NCI-H2171 treated with DMSO at 0.1 percent for 48 hours (cell line): ENCODE data around the gene RBFOX1.

Experiments
- DNase-seq: peaks from one replicate; lab custom pipeline; 2025; lab: John Stamatoyannopoulos, UW

Gene RBFOX1

GRCh38 chr16:7602291-7602950, 269.8 kb downstream of the RBFOX1 start:
- DNase-seq = no peak

DNA sequence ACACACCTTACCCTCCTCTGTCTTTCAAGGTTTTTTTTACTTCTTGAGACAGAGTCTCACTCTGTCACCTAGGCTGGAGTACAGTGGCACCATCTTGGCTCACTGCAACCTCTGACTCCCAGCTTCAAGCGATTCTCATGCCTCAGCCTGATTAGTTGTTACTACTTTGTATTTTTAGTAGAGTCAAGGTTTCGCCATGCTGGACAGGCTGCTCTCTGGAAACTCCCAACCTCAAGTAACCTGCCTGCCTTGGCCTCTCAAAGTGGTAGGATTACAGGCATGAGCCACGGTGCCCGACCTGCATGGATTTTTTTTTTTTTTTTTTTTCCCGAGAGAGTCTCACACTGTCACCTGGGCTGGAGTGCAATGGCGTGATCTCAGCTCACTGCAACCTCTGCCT, 273.2 kb downstream of the RBFOX1 start:
- no peak for DNase-seq

DNA sequence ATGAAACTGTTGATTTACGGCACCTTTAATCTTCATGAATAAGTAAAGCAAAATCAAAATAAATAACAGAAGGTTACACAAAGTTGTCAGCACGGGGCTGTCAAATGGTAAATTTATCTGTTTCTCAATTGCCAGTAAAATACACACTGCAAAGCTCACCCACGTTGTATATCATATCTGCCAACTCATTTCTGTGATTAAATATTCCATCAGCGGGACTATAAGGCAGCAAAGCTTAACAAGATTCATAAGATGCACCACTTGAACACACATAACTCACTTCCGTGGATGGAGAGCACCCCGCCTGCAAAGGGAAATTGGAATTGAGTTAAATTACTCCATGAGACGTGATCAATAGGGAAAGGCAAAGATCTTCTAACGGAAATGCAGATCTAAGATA, 280.0 kb downstream of the RBFOX1 start:
- DNase-seq = no peak

GRCh38 chr16:7613518-7613917, 280.9 kb downstream of the RBFOX1 start:
- no peak for DNase-seq

GRCh38 chr16:7614021-7614795, 281.6 kb downstream of the RBFOX1 start:
- DNase-seq = no peak

DNA sequence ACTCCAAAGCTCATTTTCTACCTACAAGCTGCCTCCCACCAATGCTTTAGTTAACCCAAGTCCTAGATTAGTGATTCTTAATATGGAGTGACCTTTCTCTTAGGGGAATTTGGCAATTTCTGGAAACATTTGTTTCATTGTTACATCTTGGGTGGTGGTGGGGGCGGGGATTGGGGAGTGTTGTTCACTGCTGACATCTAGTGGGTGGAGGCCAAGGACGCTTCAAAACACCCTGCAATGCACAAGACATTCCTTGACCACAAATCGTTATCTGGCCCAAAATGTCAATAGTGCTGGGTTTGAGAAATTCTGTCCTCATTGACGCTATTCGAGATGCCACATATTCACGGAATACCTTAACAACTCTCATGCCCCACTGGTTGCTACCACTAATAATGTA, 282.9 kb downstream of the RBFOX1 start:
- no peak for DNase-seq

DNA sequence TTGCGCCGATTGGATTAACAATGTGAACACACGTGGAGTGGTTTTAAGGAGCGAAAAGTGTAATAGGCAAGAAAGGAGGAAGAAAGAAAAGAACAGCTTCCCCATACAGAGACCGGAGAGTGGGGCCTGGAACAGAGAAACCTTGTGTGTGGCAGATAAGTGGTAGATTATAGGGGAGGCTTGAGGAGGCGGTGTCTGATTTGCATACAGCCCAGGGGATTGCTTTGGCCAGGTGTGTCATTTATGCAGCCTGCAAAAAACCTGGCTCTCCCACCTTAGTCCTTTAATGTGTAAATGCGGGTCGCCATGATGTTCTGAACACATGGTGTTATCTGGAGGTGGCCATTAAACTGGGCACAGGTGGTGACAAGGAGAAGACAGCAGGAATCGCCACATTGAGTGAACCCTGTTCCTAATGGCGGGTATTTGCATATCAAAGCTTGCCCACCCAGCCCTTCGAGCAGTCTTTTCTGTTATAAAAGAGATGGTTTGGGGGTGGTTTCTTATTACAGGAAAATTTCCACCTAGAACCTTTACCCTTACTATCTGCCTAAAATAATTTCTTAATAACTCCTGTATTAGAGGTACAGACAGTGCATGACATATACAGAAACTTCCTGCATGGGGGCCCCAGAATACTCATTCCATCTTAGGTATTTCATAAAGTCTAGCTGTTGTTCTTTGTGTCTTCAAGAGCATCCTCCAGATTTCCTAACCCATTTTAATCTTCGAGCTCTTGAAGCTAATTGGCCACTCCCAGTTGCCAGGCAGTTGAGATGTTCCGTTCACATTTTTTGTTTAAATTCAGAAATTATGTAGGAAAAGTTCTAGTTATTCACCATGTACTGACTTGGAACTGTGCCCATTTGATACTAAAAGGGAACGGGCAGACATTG, 292.5 kb downstream of the RBFOX1 start:
- no peak for DNase-seq

GRCh38 chr16:7628981-7629380, 296.3 kb downstream of the RBFOX1 start:
- DNase-seq = no peak

GRCh38 chr16:7629571-7629970, 296.9 kb downstream of the RBFOX1 start:
- no peak for DNase-seq

DNA sequence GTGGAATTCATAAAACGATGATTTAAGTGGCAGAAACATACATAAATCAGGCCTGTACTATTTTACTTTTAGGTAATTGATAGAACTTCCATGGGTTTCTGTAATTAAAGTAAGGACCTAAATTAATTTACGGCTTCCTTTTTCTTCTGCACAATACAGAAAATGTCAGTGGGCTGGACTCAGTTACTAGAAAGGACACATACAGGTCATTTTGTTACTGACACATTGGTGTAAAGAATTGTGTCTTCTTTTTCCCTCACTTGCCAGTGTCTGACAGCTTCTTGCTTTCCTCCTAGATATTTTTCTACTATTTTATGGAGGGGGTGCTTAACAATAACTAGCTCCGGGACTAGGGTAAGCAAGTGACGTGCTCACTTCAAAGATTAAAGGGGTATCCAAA, 304.8 kb downstream of the RBFOX1 start:
- no peak for DNase-seq

DNA sequence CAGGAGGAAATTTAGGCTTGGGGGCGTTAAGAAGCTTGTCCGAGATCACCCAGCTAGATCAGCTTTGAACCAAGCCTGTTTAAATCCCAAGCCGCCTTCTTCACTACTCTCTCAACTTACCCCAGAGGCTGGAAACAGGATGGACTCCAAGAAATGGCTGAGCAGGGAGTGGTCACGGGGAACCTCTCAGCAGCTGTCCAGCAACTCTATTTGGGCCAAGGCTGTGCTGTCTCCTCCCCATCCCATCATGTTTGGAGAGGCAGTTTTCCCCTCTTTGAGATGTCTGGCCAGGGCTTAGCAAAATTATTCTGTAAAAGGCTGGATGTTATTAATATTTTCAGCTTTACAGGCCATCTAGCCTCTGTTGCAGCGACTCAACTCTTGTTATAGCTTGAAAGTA, 305.7 kb downstream of the RBFOX1 start:
- no peak for DNase-seq

GRCh38 chr16:7640334-7640733, 307.7 kb downstream of the RBFOX1 start:
- no peak for DNase-seq

- no peak for DNase-seq
Observed at GRCh38 chr16:7644176-7644575, 311.5 kb downstream of the RBFOX1 start.

- no peak for DNase-seq
Observed at GRCh38 chr16:7644811-7645210, 312.2 kb downstream of the RBFOX1 start.

GRCh38 chr16:7646821-7647500, 314.3 kb downstream of the RBFOX1 start:
- DNase-seq = no peak

- DNase-seq = no peak
Observed at GRCh38 chr16:7650431-7650830, 317.8 kb downstream of the RBFOX1 start.

DNA sequence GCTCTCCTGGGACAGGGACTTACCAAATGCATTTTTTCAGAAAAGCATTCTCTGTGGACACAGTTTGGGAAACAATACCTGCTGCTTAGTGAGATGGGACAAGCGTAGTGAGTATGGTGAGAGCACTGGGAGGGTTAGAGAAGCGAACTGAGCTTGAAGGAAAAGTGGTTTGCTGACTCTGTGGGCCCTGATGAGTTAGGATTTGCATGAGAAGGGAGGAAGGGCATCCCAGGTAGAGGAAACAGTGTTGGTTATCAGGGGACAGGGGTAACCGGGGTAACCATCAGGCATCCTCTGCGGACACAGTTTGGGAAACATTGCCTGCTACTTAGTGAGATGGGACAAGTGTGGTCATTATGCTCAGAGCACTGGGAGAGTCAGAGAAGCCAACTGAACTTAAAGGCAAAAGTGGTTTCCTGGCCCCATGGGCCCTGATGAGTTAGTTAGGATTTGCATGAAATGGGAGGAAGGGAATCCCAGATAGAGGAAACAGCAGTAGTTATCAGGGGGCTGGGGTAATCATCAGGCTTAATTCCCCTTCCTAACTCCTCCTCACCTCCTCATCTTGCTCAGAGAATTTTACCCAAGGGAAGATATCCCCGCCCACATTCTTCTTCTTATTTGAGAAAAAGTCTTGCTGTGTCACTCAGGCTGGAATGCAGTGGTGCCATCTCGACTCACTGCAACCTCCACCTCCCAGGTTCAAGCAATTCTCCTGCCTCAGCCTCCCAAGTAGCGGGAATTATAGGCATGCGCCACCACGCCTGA, 319.3 kb downstream of the RBFOX1 start:
- DNase-seq = no peak

DNA sequence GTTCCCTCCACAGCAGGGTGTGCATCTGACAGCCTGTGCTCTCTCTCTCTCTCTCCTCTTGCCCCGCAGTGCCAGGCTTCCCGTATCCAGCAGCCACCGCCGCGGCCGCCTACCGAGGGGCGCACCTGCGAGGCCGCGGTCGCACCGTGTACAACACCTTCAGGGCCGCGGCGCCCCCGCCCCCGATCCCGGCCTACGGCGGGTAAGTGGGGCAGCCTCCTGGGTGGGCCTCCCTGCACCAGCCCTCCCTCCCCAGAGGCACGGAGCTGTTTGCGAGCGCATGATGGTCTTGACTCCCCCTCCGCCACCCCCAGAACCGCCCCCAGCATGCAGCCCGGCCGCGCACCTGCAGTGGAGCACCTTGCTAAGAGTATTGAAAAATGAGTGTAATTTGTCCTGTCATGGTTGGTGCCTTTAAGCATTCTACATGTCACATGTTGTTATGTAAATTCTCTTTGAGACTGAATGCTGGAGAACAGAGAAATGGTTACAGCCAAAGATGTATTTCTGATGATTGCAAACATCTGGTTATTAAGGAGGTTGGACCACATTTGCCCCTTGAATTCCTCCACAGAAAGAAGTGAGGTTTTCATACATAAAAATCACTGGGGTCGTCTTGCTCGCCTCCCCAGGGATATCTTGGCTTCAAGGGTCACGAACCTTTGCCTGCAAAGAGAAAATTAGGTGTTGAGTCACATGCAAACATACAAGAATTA, 321.3 kb downstream of the RBFOX1 start:
- no peak for DNase-seq

GRCh38 chr16:7675628-7676027, 343.0 kb downstream of the RBFOX1 start:
- no peak for DNase-seq

- no peak for DNase-seq
Observed at GRCh38 chr16:7680296-7680695, 347.7 kb downstream of the RBFOX1 start.

DNA sequence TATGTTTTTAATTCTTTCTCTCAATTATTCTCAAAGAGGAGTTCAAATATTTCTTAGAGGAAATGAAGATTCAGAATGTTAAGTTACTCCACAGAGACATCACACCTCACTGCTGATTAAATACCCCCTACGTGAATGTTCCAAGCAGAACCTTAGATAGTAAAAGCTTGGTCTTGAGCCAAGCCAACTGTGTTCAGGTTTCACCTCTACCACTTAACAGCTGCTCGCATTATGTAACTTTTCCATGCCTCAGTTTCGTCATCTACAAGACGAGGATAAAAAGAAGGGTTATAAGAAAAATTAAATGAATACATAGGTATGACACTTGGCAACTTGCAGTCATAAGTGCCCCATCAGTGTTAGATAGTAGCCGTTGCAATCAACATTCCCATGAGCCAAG, 356.2 kb downstream of the RBFOX1 start:
- no peak for DNase-seq
